DND-41 (cell line): ENCODE data around the gene DENND1A.

Source experiments
- ATAC-seq: fragments of 200-7000 bp; cut with Tn5 transposase; 3 replicates; pipeline ENCODE4 v1.9.1; 2021; ENCODE audit warnings: low read depth; ENCODE audit not compliant: insufficient read depth
- DNase-seq: peaks from one replicate; pipeline ENCODE4 v3.0.0-alpha.2; 2020
- H2AFZ ChIP-seq: 2 replicates; pipeline ENCODE4 v1.6.0; 2012; ENCODE audit warnings: low read depth, low read length
- H3K27ac ChIP-seq: 2 replicates; pipeline ENCODE4 v1.5.1; 2012; ENCODE audit warnings: low read length, inconsistent platforms
- H3K27me3 ChIP-seq: fragments of 200-600 bp; sonication (generic); 2 replicates; pipeline ENCODE4 v1.6.0; 2012; ENCODE audit warnings: low read length, mild to moderate bottlenecking, inconsistent platforms; ENCODE audit not compliant: insufficient read depth, poor library complexity
- H3K36me3 ChIP-seq: 2 replicates; pipeline ENCODE4 v1.5.1; 2012; ENCODE audit warnings: low read length, inconsistent platforms; ENCODE audit not compliant: insufficient read depth
- H3K4me1 ChIP-seq: 2 replicates; pipeline ENCODE4 v1.5.1; 2012; ENCODE audit warnings: mild to moderate bottlenecking, low read length; ENCODE audit not compliant: insufficient read depth
- H3K4me2 ChIP-seq: 2 replicates; pipeline ENCODE4 v1.6.0; 2012; ENCODE audit warnings: mild to moderate bottlenecking, moderate library complexity, low read length, inconsistent platforms; ENCODE audit not compliant: insufficient read depth
- H3K4me3 ChIP-seq, 2 experiments: fragments of 200-600 bp in 1 of 2; shearing (Covaris generic) in 1 of 2; 2 replicates each; pipeline ENCODE4 v1.5.1; 2012 to 2016; ENCODE audit warnings: inconsistent platforms in 2 of 2, low read length in 2 of 2, mild to moderate bottlenecking in 2 of 2, low read depth in 1 of 2, moderate library complexity in 1 of 2
- H3K79me2 ChIP-seq: 2 replicates; pipeline ENCODE4 v1.6.0; 2012; ENCODE audit warnings: low read length, inconsistent platforms; ENCODE audit not compliant: insufficient read depth
- H3K9ac ChIP-seq: 2 replicates; pipeline ENCODE4 v1.6.0; 2012; ENCODE audit warnings: low read depth, mild to moderate bottlenecking, inconsistent platforms, low read length, moderate library complexity
- H3K9me3 ChIP-seq: 2 replicates; pipeline ENCODE4 v1.5.1; 2012; ENCODE audit warnings: low read length, moderate library complexity, mild to moderate bottlenecking, inconsistent platforms; ENCODE audit not compliant: insufficient read depth, severe bottlenecking
- H4K20me1 ChIP-seq: 2 replicates; pipeline ENCODE4 v1.6.0; 2012; ENCODE audit warnings: low read length; ENCODE audit not compliant: insufficient read depth
- EZH2 ChIP-seq: IDR thresholded peaks from 3 replicates; pipeline ENCODE4 v1.6.1; 2012; ENCODE audit warnings: borderline replicate concordance, low read depth, mild to moderate bottlenecking, moderate library complexity, low read length, inconsistent platforms; ENCODE audit not compliant: severe bottlenecking
- TF ChIP-seq, protein P1 (sequence below): IDR thresholded peaks from 2 replicates; pipeline ENCODE4 v1.5.1; 2012; ENCODE audit warnings: borderline replicate concordance, low read length, moderate library complexity, mild to moderate bottlenecking; ENCODE audit not compliant: poor library complexity, severe bottlenecking; ENCODE audit errors: extremely low read depth

The DENND1A gene

GRCh38 chr9:123589361-123590239 is 340.3 kb downstream of the DENND1A start:
- H3K4me3 ChIP-seq = no peak overlapping the region
- H3K36me3 ChIP-seq = no peaks in the 10 kb centered on the region
- H3K4me1 ChIP-seq = no peaks in the 10 kb centered on the region
- H3K79me2 ChIP-seq = no peaks in the 10 kb centered on the region
- peaks cover 11% of the 10 kb centered on the region for H3K9me3 ChIP-seq
- DNase-seq (no peak), ATAC-seq (no peak)
- no peaks in the 10 kb centered on the region for H4K20me1 ChIP-seq
- no peaks in the 10 kb centered on the region for H3K27me3 ChIP-seq
- TF ChIP-seq EZH2 = no peak
- TF ChIP-seq, protein P1, sequence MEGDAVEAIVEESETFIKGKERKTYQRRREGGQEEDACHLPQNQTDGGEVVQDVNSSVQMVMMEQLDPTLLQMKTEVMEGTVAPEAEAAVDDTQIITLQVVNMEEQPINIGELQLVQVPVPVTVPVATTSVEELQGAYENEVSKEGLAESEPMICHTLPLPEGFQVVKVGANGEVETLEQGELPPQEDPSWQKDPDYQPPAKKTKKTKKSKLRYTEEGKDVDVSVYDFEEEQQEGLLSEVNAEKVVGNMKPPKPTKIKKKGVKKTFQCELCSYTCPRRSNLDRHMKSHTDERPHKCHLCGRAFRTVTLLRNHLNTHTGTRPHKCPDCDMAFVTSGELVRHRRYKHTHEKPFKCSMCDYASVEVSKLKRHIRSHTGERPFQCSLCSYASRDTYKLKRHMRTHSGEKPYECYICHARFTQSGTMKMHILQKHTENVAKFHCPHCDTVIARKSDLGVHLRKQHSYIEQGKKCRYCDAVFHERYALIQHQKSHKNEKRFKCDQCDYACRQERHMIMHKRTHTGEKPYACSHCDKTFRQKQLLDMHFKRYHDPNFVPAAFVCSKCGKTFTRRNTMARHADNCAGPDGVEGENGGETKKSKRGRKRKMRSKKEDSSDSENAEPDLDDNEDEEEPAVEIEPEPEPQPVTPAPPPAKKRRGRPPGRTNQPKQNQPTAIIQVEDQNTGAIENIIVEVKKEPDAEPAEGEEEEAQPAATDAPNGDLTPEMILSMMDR = no peak
- no peak overlapping the region for H2AFZ ChIP-seq
- no peak overlapping the region for H3K27ac ChIP-seq
- H3K4me2 ChIP-seq = no peak overlapping the region
- no peak overlapping the region for H3K9ac ChIP-seq

DNA sequence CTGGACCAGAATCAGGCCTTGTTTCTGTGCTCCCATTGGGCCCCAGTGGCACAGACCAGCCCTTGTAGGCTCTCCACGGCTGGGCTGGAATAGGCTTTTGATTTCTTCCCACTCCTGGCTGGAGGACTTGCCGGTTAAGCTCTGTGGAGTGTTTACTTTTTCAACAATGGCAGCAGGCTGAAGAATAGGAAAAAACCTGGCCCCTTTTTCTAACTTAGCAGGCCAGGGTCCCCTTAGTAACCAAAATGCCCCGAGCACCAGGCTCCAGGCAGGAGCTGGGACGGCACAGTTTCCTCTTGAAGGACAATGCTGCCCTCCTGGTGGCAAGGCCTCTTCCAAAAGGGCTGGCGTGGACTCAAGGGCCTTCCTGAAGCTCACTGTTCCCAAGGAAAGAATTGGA is 343.7 kb downstream of the DENND1A start:
- Histone ChIP-seq H3K27me3 (no peaks in the 10 kb centered on the region), H3K79me2 (no peaks in the 10 kb centered on the region), H3K27ac (no peak overlapping the region), H3K4me1 (no peaks in the 10 kb centered on the region), H4K20me1 (no peaks in the 10 kb centered on the region), H2AFZ (no peak overlapping the region), H3K9me3 (peaks cover 11% of the 10 kb centered on the region), H3K9ac (no peak overlapping the region), H3K36me3 (no peaks in the 10 kb centered on the region), H3K4me2 (no peak overlapping the region), H3K4me3 (no peak overlapping the region)
- DNase-seq (no peak), ATAC-seq (no peak)
- TF ChIP-seq, protein P1 = no peak
- TF ChIP-seq EZH2 = no peak

DNA sequence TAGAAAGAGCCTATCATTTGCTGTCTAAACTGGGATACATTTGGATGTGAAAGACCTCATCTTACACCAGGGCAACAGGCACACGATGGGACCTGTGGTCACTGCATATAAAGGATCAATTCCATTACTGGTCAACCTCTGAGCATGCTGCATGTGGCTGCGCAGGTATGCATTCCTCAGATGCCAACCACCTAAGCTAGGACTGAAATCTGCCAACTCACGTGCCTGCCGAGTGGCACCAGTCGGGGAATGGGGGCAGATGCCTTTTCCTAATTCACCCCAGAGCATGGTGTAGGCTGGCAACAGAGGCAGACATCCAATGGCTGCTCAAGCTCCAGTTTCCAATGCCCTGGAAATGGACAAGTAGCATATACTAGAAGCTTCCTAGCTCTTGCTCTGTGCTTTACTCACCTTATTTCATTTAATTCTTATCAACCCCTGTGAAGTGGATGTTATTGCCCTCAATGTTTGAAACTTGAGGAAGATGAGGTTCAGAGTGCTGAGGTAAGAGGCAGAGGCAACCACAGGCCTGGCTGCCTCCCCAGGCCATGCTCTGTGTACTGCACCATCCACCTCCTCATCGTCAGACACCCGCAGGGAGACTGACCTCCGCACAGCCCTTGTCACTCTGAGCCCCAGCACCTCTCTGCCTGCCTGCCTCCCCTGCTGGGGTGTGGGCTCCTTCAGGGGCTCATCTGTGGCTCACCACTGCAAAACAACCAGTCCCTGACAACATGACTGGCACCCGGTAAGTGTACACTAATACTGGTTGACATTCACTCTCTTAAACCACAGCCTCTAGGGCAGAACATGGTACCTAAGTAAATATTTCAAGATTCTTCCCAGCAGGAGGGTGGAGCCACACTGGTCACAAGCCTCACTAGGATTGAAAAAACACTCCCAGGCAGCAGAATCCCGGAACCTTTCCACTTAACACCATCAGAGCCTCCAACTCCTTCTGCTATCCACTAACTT is 345.4 kb downstream of the DENND1A start:
- no peaks in the 10 kb centered on the region for H4K20me1 ChIP-seq
- H3K9ac ChIP-seq = no peak overlapping the region
- H3K36me3 ChIP-seq = no peaks in the 10 kb centered on the region
- H2AFZ ChIP-seq = no peak overlapping the region
- no peak for ATAC-seq
- H3K4me3 ChIP-seq = no peak overlapping the region
- H3K79me2 ChIP-seq = no peaks in the 10 kb centered on the region
- H3K27me3 ChIP-seq = no peaks in the 10 kb centered on the region
- no peak overlapping the region for H3K27ac ChIP-seq
- TF ChIP-seq, protein P1 = no peak
- no peak for TF ChIP-seq EZH2
- no peaks in the 10 kb centered on the region for H3K4me1 ChIP-seq
- H3K9me3 ChIP-seq = peaks cover 11% of the 10 kb centered on the region
- no peak for DNase-seq
- no peak overlapping the region for H3K4me2 ChIP-seq
